Activated CD8-positive, alpha-beta memory T cell treated with anti-CD3 and anti-CD28 coated beads for 4 hours (primary cell): ENCODE results near the gene LRRIQ1.
"Not testable (repeated sequence)": the region's sequence is repeated elsewhere in the genome, so short reads cannot be mapped to it uniquely, and the experiment has no call there.

Source experiments
- DNase-seq, 2 donors: peaks; one replicate each; pipeline ENCODE4 v3.0.0-alpha.2; 2020; ENCODE audit warnings: low read depth in 2 of 2

Gene LRRIQ1

GRCh38 chr12:85036234-85036707 lies at the start of gene LRRIQ1, which contains the start of gene TSPAN19:
Gene LRRIQ1, plus strand, starts transcription at chr12:85036351. Its CDS starts 1,826 bp downstream, at chr12:85038177.
Gene TSPAN19, minus strand, starts transcription at chr12:85036277. Its CDS starts 6,331 bp downstream, at chr12:85029946.
- DNase-seq, result no peak

- no peak for DNase-seq
Observed at GRCh38 chr12:84986586-84986985, 49.6 kb upstream of the LRRIQ1 start.

GRCh38 chr12:84994426-84994825 lies 41.7 kb upstream of the LRRIQ1 start:
- DNase-seq, result no peak

GRCh38 chr12:84995641-84996040 lies 40.5 kb upstream of the LRRIQ1 start:
- no peak for DNase-seq

GRCh38 chr12:84996759-84997158 lies 39.4 kb upstream of the LRRIQ1 start:
- no peak for DNase-seq

- no peak for DNase-seq
Observed at GRCh38 chr12:84998341-84998740, 37.8 kb upstream of the LRRIQ1 start.

- no peak for DNase-seq
Observed at GRCh38 chr12:85000729-85001128, 35.4 kb upstream of the LRRIQ1 start.

- DNase-seq, result no peak
Observed at GRCh38 chr12:85002778-85003296, 33.3 kb upstream of the LRRIQ1 start.

- DNase-seq, result no peak
Observed at GRCh38 chr12:85004204-85004603, 31.9 kb upstream of the LRRIQ1 start.

- not testable (repeated sequence) for DNase-seq
Observed at GRCh38 chr12:85005047-85005446, 31.1 kb upstream of the LRRIQ1 start.

GRCh38 chr12:85005615-85006014 lies 30.5 kb upstream of the LRRIQ1 start:
- DNase-seq, result no peak

GRCh38 chr12:85006206-85006605 lies 29.9 kb upstream of the LRRIQ1 start:
- no peak for DNase-seq

- no peak for DNase-seq
Observed at GRCh38 chr12:85007836-85008235, 28.3 kb upstream of the LRRIQ1 start.

GRCh38 chr12:85016413-85016812 lies 19.7 kb upstream of the LRRIQ1 start:
- DNase-seq, result no peak

GRCh38 chr12:85017133-85017532 lies 19.0 kb upstream of the LRRIQ1 start:
- DNase-seq, result no peak

- no peak for DNase-seq
Observed at GRCh38 chr12:85017618-85018017, 18.5 kb upstream of the LRRIQ1 start.

GRCh38 chr12:85018098-85018497 lies 18.1 kb upstream of the LRRIQ1 start:
- DNase-seq, result no peak

- DNase-seq, result no peak
Observed at GRCh38 chr12:85029456-85029855, 6.7 kb upstream of the LRRIQ1 start.

GRCh38 chr12:85036733-85037132 lies 582 bp downstream of the LRRIQ1 start:
- no peak for DNase-seq

- no peak for DNase-seq
Observed at GRCh38 chr12:85041395-85041794, 5.2 kb downstream of the LRRIQ1 start.

GRCh38 chr12:85043829-85044228 lies 7.7 kb downstream of the LRRIQ1 start:
- no peak for DNase-seq

- DNase-seq, result no peak
Observed at GRCh38 chr12:85057370-85057963, 21.3 kb downstream of the LRRIQ1 start.

GRCh38 chr12:85058339-85058738 lies 22.2 kb downstream of the LRRIQ1 start:
- DNase-seq, result no peak

- DNase-seq, result no peak
Observed at GRCh38 chr12:85059594-85059993, 23.4 kb downstream of the LRRIQ1 start.
